GM23338 (cell line): ENCODE data around the gene G3BP1.

Experiments
- CTCF ChIP-seq, 2 experiments: fragments of 200-600 bp in 1 of 2; sonication (generic) in 1 of 2; conservative IDR thresholded peaks; 2 replicates each; pipeline versions ENCODE4 v1.5.1 to v1.6.1; 2016 to 2017; ENCODE audit warnings: antibody characterized with exemption in 2 of 2, low read depth in 2 of 2, mild to moderate bottlenecking in 2 of 2, moderate library complexity in 1 of 2
- EZH2 ChIP-seq: fragments of 200-600 bp; sonication (generic); IDR thresholded peaks from one replicate; pipeline ENCODE4 v1.8.0; 2017; ENCODE audit warnings: antibody characterized with exemption, mild to moderate bottlenecking, low read depth; ENCODE audit not compliant: unreplicated experiment
- EZH2phosphoT487 ChIP-seq: fragments of 200-600 bp; sonication (generic); IDR thresholded peaks from one replicate; pipeline ENCODE4 v1.8.1; 2018; ENCODE audit warnings: antibody characterized with exemption; ENCODE audit not compliant: unreplicated experiment
- POLR2AphosphoS5 ChIP-seq: IDR thresholded peaks from 2 replicates; pipeline ENCODE4 v1.6.1; 2016; ENCODE audit warnings: antibody characterized with exemption, low read depth
- REST ChIP-seq: IDR thresholded peaks from one replicate; pipeline ENCODE4 v1.6.1; 2018; ENCODE audit warnings: antibody characterized with exemption; ENCODE audit not compliant: unreplicated experiment
- STAT1 ChIP-seq: IDR thresholded peaks from one replicate; pipeline ENCODE4 v1.6.1; 2016; ENCODE audit warnings: antibody characterized with exemption; ENCODE audit not compliant: unreplicated experiment
- ZNF114 ChIP-seq: fragments of 250-450 bp; sonication (Bioruptor Pico); IDR thresholded peaks from 2 replicates; pipeline ENCODE4 v1.5.0; 2020; ENCODE audit warnings: mild to moderate bottlenecking, moderate library complexity

GRCh38 chr5:151773951-151774350, 2.2 kb downstream of the G3BP1 start:
- TF ChIP-seq STAT1, result no peak
- TF ChIP-seq POLR2AphosphoS5, result no peak
- no peak for TF ChIP-seq EZH2
- no peak for TF ChIP-seq CTCF (conservative IDR thresholded peaks at IDR 0.05; ENCODE audit: low read depth in 2 of 2)
- TF ChIP-seq EZH2phosphoT487, result no peak
- no peak for TF ChIP-seq REST
- no peak for TF ChIP-seq ZNF114 (CRISPR knock-in tag)
